Measurements from ENCODE around the gene CAMK2A.

CAMK2A gene

DNA sequence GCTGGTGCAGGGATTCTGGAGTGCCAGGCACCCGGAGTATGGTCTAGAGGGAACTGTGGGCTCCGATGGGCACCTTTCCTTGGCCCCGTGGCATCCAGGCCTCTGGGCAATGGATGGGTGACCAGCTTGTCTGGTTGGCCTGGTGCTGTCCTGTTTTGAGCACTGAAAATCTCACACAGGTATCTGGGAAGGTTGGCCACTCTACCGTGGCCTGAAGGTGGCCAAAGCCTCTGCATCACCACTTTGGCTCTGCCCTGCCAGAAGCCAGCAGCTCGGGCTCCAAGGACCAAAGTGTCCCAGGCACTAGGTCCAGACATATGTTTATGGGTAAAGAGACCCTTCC, 70.9 kb downstream of the CAMK2A start:
- H3K4me2 ChIP-seq (ENCODE audit: low read length) = no peak overlapping the region
- no peak overlapping the region for H3K27ac ChIP-seq
- TF ChIP-seq, protein P1, sequence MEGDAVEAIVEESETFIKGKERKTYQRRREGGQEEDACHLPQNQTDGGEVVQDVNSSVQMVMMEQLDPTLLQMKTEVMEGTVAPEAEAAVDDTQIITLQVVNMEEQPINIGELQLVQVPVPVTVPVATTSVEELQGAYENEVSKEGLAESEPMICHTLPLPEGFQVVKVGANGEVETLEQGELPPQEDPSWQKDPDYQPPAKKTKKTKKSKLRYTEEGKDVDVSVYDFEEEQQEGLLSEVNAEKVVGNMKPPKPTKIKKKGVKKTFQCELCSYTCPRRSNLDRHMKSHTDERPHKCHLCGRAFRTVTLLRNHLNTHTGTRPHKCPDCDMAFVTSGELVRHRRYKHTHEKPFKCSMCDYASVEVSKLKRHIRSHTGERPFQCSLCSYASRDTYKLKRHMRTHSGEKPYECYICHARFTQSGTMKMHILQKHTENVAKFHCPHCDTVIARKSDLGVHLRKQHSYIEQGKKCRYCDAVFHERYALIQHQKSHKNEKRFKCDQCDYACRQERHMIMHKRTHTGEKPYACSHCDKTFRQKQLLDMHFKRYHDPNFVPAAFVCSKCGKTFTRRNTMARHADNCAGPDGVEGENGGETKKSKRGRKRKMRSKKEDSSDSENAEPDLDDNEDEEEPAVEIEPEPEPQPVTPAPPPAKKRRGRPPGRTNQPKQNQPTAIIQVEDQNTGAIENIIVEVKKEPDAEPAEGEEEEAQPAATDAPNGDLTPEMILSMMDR (IDR thresholded peaks at IDR 0.05) = no peak
- H3K27me3 ChIP-seq (ENCODE audit: control insufficient read depth, insufficient read depth, low read length) = no peaks in the 10 kb centered on the region
- no peaks in the 10 kb centered on the region for H3K9me3 ChIP-seq (ENCODE audit: control insufficient read depth, low read length)
- no peak overlapping the region for H3K4me3 ChIP-seq (ENCODE audit: low read depth, low read length)
- H3K79me2 ChIP-seq = no peaks in the 10 kb centered on the region
- H3K36me3 ChIP-seq (ENCODE audit: control insufficient read depth, insufficient read depth, low read length) = no peaks in the 10 kb centered on the region
- H3K9ac ChIP-seq = no peak overlapping the region
- no peak overlapping the region for H2AFZ ChIP-seq
- no peaks in the 10 kb centered on the region for H3K4me1 ChIP-seq

DNA sequence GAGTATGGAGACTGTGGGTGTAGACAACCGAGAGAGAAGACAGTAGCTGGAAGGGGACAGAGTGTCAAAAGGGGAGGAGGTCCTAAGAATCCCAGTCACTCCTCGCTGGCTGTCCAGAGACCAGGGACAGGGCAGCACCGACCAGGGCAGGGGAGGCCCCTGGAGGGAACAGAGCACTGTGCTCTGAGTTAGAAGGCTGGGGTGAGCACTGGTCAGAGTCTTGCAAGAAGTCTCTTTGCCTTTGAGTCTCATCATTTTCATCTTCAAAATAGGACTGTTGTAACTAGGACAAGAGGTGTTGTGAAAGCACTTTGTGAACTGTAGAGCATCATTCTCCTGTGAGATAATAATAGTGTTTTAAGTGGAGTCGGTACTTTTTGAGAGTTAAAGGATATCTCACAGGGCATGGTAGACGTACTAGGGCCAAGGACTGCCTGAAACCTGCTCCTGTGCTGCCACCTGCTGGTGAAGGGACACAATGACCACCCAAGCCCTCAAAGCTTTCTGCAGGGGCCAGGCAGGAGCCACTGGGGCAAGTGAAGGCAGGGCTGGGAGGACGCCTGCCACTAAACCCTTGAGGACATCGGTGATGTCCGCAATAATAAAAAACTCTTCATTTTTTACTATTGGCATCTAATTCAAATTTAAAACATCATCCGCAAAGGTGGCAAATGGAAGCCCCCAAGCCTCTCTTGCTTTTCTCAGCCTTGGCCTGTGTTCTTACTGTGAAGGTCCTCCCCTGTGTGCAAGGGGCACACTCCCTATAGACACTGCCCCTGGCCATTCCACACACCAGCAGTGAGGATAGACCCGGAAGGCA, 71.5 kb downstream of the CAMK2A start:
- no peaks in the 10 kb centered on the region for H3K79me2 ChIP-seq
- H3K36me3 ChIP-seq (ENCODE audit: control insufficient read depth, insufficient read depth, low read length) = no peaks in the 10 kb centered on the region
- no peaks in the 10 kb centered on the region for H3K27me3 ChIP-seq (ENCODE audit: control insufficient read depth, insufficient read depth, low read length)
- no peak overlapping the region for H3K27ac ChIP-seq
- no peak overlapping the region for H3K4me3 ChIP-seq (ENCODE audit: low read depth, low read length)
- H2AFZ ChIP-seq = no peak overlapping the region
- H3K4me2 ChIP-seq (ENCODE audit: low read length) = no peak overlapping the region
- no peak overlapping the region for H3K9ac ChIP-seq
- no peaks in the 10 kb centered on the region for H3K9me3 ChIP-seq (ENCODE audit: control insufficient read depth, low read length)
- TF ChIP-seq, protein P1 (IDR thresholded peaks at IDR 0.05) = peak; percentile 90
- H3K4me1 ChIP-seq = no peaks in the 10 kb centered on the region

DNA sequence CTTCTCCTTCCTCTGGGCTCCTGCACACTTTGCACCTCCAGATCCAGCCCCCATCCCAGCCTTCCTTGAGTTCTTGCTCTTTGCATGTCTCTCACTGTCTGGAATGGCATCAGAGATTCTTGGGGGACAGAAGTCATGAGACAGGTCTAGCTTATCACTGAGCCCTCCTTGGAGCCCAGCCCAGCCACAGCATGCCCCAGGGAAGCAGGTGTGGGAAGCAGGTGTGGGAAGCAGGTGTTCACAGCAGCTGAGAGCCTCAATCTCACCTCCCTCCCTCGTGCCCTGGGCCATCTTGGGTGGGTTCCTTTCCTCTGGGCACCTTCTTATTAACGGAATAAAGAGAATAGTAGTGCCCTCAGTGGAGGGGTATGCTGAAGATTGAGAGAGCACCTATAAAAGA, 72.5 kb downstream of the CAMK2A start:
- Histone ChIP-seq H3K4me1 (no peaks in the 10 kb centered on the region), H3K27ac (no peak overlapping the region), H3K79me2 (no peaks in the 10 kb centered on the region), H3K9ac (no peak overlapping the region), H3K27me3 (ENCODE audit: control insufficient read depth, insufficient read depth, low read length) (no peaks in the 10 kb centered on the region), H2AFZ (no peak overlapping the region), H3K36me3 (ENCODE audit: control insufficient read depth, insufficient read depth, low read length) (no peaks in the 10 kb centered on the region), H3K4me2 (ENCODE audit: low read length) (no peak overlapping the region), H3K4me3 (ENCODE audit: low read depth, low read length) (no peak overlapping the region), H3K9me3 (ENCODE audit: control insufficient read depth, low read length) (no peaks in the 10 kb centered on the region)
- TF ChIP-seq, protein P1 (IDR thresholded peaks at IDR 0.05) = no peak

DNA sequence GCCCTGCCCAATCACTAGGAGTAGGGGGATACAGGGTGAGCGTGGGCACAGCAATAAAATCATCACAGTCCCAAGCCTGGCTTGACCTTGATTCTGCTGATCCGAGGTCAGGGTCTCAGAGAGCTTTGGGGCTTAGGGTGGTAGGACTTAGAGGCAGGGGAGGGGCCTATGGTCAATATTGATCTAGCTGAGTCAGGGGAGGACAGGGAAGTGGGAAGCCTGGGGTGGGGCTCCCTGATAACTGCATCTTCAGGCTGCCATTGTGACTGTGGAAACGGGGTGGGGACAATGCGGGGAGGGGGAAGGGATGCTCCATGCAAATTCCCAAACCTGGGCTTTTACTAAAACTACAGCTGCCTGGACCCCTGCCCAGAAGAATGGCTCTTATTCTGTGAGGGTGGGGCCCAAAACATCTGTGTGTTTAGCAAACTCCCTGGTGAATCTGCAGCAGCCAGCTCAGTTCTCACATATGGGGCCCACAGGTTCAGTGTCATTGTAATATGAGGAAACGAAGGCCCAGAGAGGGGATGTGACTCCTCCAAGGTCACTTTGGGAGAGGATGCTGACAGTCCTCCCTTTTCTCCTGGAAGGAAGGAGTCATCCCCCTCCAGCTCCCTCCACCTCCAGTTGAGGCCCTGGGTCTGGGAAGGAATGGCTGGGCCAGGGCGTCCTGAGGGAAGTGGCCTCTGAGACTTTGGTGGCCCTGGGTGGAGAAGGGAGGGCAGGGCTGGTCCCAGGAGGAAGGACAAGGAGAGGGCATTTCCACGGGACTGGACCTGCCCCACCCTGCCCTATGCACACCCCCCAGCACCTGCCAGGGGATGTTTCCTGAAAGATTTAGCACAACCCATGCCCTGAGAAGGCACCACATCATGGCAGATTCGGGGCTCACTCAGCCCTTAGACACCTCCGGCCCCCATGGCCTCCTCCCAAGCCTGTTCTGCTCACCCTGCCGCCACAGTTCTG, 73.3 kb downstream of the CAMK2A start:
- H3K4me3 ChIP-seq (ENCODE audit: low read depth, low read length) = no peak overlapping the region
- H3K36me3 ChIP-seq (ENCODE audit: control insufficient read depth, insufficient read depth, low read length) = no peaks in the 10 kb centered on the region
- H3K27ac ChIP-seq = no peak overlapping the region
- H3K4me2 ChIP-seq (ENCODE audit: low read length) = no peak overlapping the region
- no peaks in the 10 kb centered on the region for H3K9me3 ChIP-seq (ENCODE audit: control insufficient read depth, low read length)
- no peak overlapping the region for H3K9ac ChIP-seq
- H3K27me3 ChIP-seq (ENCODE audit: control insufficient read depth, insufficient read depth, low read length) = no peaks in the 10 kb centered on the region
- TF ChIP-seq, protein P1 (IDR thresholded peaks at IDR 0.05) = no peak
- no peak overlapping the region for H2AFZ ChIP-seq
- H3K4me1 ChIP-seq = no peaks in the 10 kb centered on the region
- H3K79me2 ChIP-seq = no peaks in the 10 kb centered on the region

Data from parathyroid adenoma (tissue), 2 donors.